Stimulated activated CD8-positive, alpha-beta memory T cell treated with anti-CD3 and anti-CD28 coated beads, Interleukin-4, amount 100 ng/mL, for 4 hours (primary cell): Measurements from ENCODE around the gene NTMT2.

Source experiments
- DNase-seq, 2 donors: peaks; one replicate each; pipeline ENCODE4 v3.0.0-alpha.2; 2020; ENCODE audit warnings: low read depth in 2 of 2, low spot score in 1 of 2

Gene NTMT2

GRCh38 chr1:170205301-170205700 is 59.5 kb downstream of the NTMT2 start:
- DNase-seq: no peak

- no peak for DNase-seq
Measured at GRCh38 chr1:170209125-170209524, 63.4 kb downstream of the NTMT2 start.

GRCh38 chr1:170210142-170210541 is 64.4 kb downstream of the NTMT2 start:
- DNase-seq: no peak

- no peak for DNase-seq
Measured at GRCh38 chr1:170213596-170213995, 67.8 kb downstream of the NTMT2 start.

- no peak for DNase-seq
Measured at GRCh38 chr1:170214117-170215032, 68.6 kb downstream of the NTMT2 start.

- DNase-seq: no peak
Measured at GRCh38 chr1:170215072-170215885, 69.5 kb downstream of the NTMT2 start.

GRCh38 chr1:170217517-170218256 is 71.9 kb downstream of the NTMT2 start:
- DNase-seq: no peak

GRCh38 chr1:170218257-170218650 is 72.5 kb downstream of the NTMT2 start:
- no peak for DNase-seq
